ENCODE data around the gene FNDC3B. TPM values are rescaled to one million over a fixed set of nuclear protein-coding genes. Genes with fewer than 3 reads are reported as not detected.

The FNDC3B gene
- total and polyA plus RNA-seq, 4 donors, result 13.3 to 175 (median 100) TPM

- WGBS, 2 donors, result 85 to 88% methylated on average over 10 of the region's 10 CpGs
- Histone ChIP-seq H3K9me3 (ENCODE audit: control insufficient read depth in 4 of 4, insufficient read depth in 3 of 4, low read length in 3 of 4) (no peaks in the 10 kb centered on the region), H3K27ac (ENCODE audit: low read depth in 1 of 2, low read length in 1 of 2) (no peak overlapping the region), H3K36me3 (ENCODE audit: control insufficient read depth in 4 of 4, insufficient read depth in 4 of 4, low read length in 4 of 4) (peaks cover 0 to 4% (median 2%) of the 10 kb centered on the region in 4 donors), H3K27me3 (ENCODE audit: control insufficient read depth in 3 of 3, insufficient read depth in 3 of 3, low read length in 2 of 3) (no peaks in the 10 kb centered on the region), H3K9ac (ENCODE audit: insufficient read depth in 1 of 2, low read length in 2 of 2) (no peak overlapping the region), H3K4me1 (ENCODE audit: control insufficient read depth in 5 of 5, insufficient read depth in 5 of 5, low read length in 5 of 5) (peaks cover 0 to 29% (median 5%) of the 10 kb centered on the region in 5 donors), H3K4me3 (no peak overlapping the region)
- ATAC-seq (ENCODE audit: insufficient read depth, low FRiP score) (no peak), DNase-seq (no peak)
- TF ChIP-seq CTCF (IDR thresholded peaks at IDR 0.05; ENCODE audit: control extremely low read depth, extremely low read depth), result no peak
These were observed 183.2 kb downstream of the FNDC3B start for GRCh38 chr3:172222478-172223071.

DNA sequence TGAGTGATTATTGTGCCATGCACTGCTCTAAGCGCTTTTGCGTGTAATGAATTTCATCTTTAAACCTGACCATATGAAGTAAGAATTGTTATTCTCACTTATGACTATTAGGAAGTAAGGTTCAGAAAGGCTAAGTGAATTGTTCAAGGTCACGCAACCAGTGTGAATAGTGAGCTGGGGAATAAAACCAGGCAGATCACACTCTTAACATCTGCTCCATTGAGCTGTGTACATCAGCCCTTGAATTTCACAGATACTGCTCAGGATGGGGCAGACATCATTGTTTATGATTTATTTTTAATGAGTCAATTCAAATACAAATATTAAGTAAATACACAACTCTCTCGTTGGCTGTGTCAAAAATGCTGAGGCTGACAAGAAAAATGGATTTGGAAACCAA, 184.5 kb downstream of the FNDC3B start:
- ATAC-seq (ENCODE audit: insufficient read depth, low FRiP score), result no peak

GRCh38 chr3:172224560-172225214, 185.3 kb downstream of the FNDC3B start:
- no peak overlapping the region for H3K4me3 ChIP-seq
- no peak for ATAC-seq (ENCODE audit: insufficient read depth, low FRiP score)
- H3K4me1 ChIP-seq (ENCODE audit: control insufficient read depth in 5 of 5, insufficient read depth in 5 of 5, low read length in 5 of 5), result peaks cover 0 to 21% (median 5%) of the 10 kb centered on the region in 5 donors

More for the DNA sequence above, 184.5 kb downstream of the FNDC3B start:
- peaks cover 0 to 4% (median 2%) of the 10 kb centered on the region in 4 donors for H3K36me3 ChIP-seq (ENCODE audit: control insufficient read depth in 4 of 4, insufficient read depth in 4 of 4, low read length in 4 of 4)
- 88 to 89% methylated on average over 4 of the region's 4 CpGs for WGBS, 2 donors
- H3K4me3 ChIP-seq, result no peak overlapping the region
- H3K9ac ChIP-seq (ENCODE audit: insufficient read depth in 1 of 2, low read length in 2 of 2), result no peak overlapping the region
- H3K9me3 ChIP-seq (ENCODE audit: control insufficient read depth in 4 of 4, insufficient read depth in 3 of 4, low read length in 3 of 4), result no peaks in the 10 kb centered on the region
- no peak overlapping the region for H3K27ac ChIP-seq (ENCODE audit: low read depth in 1 of 2, low read length in 1 of 2)
- TF ChIP-seq CTCF (IDR thresholded peaks at IDR 0.05; ENCODE audit: control extremely low read depth, extremely low read depth), result no peak
- H3K4me1 ChIP-seq (ENCODE audit: control insufficient read depth in 5 of 5, insufficient read depth in 5 of 5, low read length in 5 of 5), result peaks cover 0 to 17% (median 5%) of the 10 kb centered on the region in 5 donors
- no peaks in the 10 kb centered on the region for H3K27me3 ChIP-seq (ENCODE audit: control insufficient read depth in 3 of 3, insufficient read depth in 3 of 3, low read length in 2 of 3)
- no peak for DNase-seq

More at GRCh38 chr3:172224560-172225214, 185.3 kb downstream of the FNDC3B start:
- Histone ChIP-seq H3K27me3 (ENCODE audit: control insufficient read depth in 3 of 3, insufficient read depth in 3 of 3, low read length in 2 of 3) (no peaks in the 10 kb centered on the region), H3K36me3 (ENCODE audit: control insufficient read depth in 4 of 4, insufficient read depth in 4 of 4, low read length in 4 of 4) (peaks cover 0 to 6% (median 2%) of the 10 kb centered on the region in 4 donors), H3K27ac (ENCODE audit: low read depth in 1 of 2, low read length in 1 of 2) (no peak overlapping the region), H3K9ac (ENCODE audit: insufficient read depth in 1 of 2, low read length in 2 of 2) (no peak overlapping the region), H3K9me3 (ENCODE audit: control insufficient read depth in 4 of 4, insufficient read depth in 3 of 4, low read length in 3 of 4) (no peaks in the 10 kb centered on the region)
- DNase-seq, result peak; percentile 22 to 62 (median 58)
- TF ChIP-seq CTCF (IDR thresholded peaks at IDR 0.05; ENCODE audit: control extremely low read depth, extremely low read depth), result no peak
- 75 to 87% methylated on average over 7 of the region's 7 CpGs for WGBS, 2 donors

Measured in lung (tissue), 12 donors.